Right atrium auricular region (tissue), 2 donors: Measurements from ENCODE around the gene SLC35G3. TPM values are rescaled to one million over a fixed set of nuclear protein-coding genes. Genes with fewer than 3 reads are reported as not detected.

Experiments
- DNase-seq: peaks from one replicate; pipeline ENCODE4 v3.0.0-alpha.2; 2019; ENCODE audit warnings: low spot score
- H3K27ac ChIP-seq, 2 donors: fragments of 200-600 bp; sonication (generic); 1 replicate in 1 of 2; 2 replicates in 1 of 2; pipeline ENCODE4 v1.5.1; 2016 to 2019
- H3K27me3 ChIP-seq, 2 donors: fragments of 200-600 bp; sonication (generic); one replicate each; pipeline versions ENCODE4 v1.5.1 to v1.6.0; 2017 to 2019
- H3K36me3 ChIP-seq: fragments of 200-600 bp; sonication (generic); one replicate; pipeline ENCODE4 v1.5.1; 2016
- H3K4me1 ChIP-seq, 2 donors: fragments of 200-600 bp; sonication (generic); one replicate each; pipeline versions ENCODE4 v1.5.1 to v1.6.0; 2017 to 2019
- H3K4me3 ChIP-seq, 2 donors: fragments of 200-600 bp; sonication (generic); 1 replicate in 1 of 2; 2 replicates in 1 of 2; pipeline ENCODE4 v1.5.1; 2017 to 2019; ENCODE audit warnings: mild to moderate bottlenecking in 1 of 2, moderate library complexity in 1 of 2
- H3K9me3 ChIP-seq, 2 donors: fragments of 200-600 bp; sonication (generic); one replicate each; pipeline ENCODE4 v1.5.1; 2019
- CTCF ChIP-seq, 2 donors: fragments of 200-600 bp; sonication (generic); IDR thresholded peaks; one replicate each; pipeline ENCODE4 v1.5.1; 2019; ENCODE audit warnings: antibody characterized with exemption in 2 of 2
- total RNA-seq, 2 donors: library from RNA; depleted of rRNA; stranded (reverse); fragments of >200 nt; gene quantifications; one replicate each; pipeline ENCODE4 v1.1.0, GENCODE V29; 2016

Gene SLC35G3
- total RNA-seq, 2 donors from 2014 or later, result not detected

DNA sequence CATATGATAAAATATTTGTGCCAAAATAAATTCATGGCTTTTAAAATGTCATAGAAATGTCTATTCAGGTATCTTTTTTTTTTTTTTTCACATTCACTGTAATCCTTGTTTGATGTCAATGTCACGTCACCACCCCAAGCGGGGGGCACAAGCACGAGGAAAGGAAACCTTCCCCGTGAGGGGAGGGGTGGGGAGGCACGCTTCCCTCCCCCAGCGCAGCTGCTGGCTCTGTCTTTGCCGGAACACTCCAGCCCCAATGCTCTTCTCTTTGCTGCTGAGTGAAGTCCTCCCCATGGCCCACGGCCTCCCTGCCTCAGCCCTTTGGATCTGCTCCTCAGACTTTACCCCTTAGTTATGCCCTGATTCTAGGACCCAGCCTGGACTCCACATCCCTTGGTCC is 1.5 kb downstream of the SLC35G3 start:
- no peaks in the 10 kb centered on the region for H3K4me1 ChIP-seq
- no peaks in the 10 kb centered on the region for H3K9me3 ChIP-seq
- H3K4me3 ChIP-seq, result no peak overlapping the region
- H3K36me3 ChIP-seq, result peaks cover 9% of the 10 kb centered on the region
- H3K27me3 ChIP-seq, result no peaks in the 10 kb centered on the region
- H3K27ac ChIP-seq, result no peak overlapping the region
- no peak for DNase-seq
- no peak for TF ChIP-seq CTCF (IDR thresholded peaks at IDR 0.05)

- Histone ChIP-seq H3K4me3 (no peak overlapping the region), H3K36me3 (peaks cover 15% of the 10 kb centered on the region), H3K4me1 (no peaks in the 10 kb centered on the region), H3K27me3 (no peaks in the 10 kb centered on the region), H3K9me3 (no peaks in the 10 kb centered on the region), H3K27ac (no peak overlapping the region)
- DNase-seq, result no peak
- no peak for TF ChIP-seq CTCF (IDR thresholded peaks at IDR 0.05)
Measured at GRCh38 chr17:35191001-35191695, 3.0 kb downstream of the SLC35G3 start.

- Histone ChIP-seq H3K4me1 (no peaks in the 10 kb centered on the region), H3K9me3 (no peaks in the 10 kb centered on the region), H3K27ac (no peak overlapping the region), H3K36me3 (peaks cover 15% of the 10 kb centered on the region), H3K27me3 (no peaks in the 10 kb centered on the region), H3K4me3 (no peak overlapping the region)
- no peak for DNase-seq
- TF ChIP-seq CTCF (IDR thresholded peaks at IDR 0.05), result no peak
Measured at GRCh38 chr17:35189291-35189690, 4.9 kb downstream of the SLC35G3 start.

DNA sequence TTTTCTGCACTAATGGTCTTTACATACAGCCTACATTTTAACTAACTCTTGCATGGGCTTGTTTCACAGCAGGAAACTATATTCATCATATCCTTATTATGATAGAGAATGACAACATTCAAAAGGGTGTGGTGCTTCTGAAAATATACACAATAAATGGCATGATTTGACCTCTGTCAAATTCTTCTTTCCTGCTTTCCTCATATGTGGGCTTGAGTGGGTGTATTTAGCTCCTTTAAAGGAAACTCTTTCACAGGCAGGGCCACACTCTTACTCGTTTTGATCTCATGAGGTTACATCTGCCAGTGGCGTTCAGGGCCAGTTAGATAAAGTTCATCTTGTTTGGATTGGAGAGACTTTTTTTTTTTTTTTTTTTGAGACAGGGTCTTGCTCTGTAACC is 6.1 kb downstream of the SLC35G3 start:
- DNase-seq, result no peak
- Histone ChIP-seq H3K36me3 (peaks cover 22% of the 10 kb centered on the region), H3K27ac (no peak overlapping the region), H3K27me3 (no peaks in the 10 kb centered on the region), H3K4me3 (no peak overlapping the region), H3K4me1 (no peaks in the 10 kb centered on the region), H3K9me3 (no peaks in the 10 kb centered on the region)
- TF ChIP-seq CTCF (IDR thresholded peaks at IDR 0.05), result no peak

DNA sequence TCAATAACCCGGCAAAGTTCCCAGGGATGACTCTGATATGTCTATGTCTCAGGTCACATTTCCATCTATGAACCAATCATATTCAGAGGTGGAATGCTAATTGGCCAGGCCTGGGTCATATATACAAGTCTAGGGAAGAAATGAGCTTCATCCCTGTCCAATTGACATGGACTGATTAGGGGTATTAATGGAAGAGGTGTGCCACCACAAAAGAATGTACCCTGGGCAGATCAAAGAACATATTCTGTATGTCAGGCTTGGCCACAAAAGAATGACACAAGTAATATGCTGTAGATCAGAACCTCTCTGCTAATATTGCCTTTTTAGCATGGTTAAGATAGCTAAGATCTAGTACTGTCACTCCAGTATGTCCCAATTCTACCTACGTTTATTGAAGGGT is 6.7 kb downstream of the SLC35G3 start:
- H3K4me1 ChIP-seq, result no peaks in the 10 kb centered on the region
- H3K27me3 ChIP-seq, result no peaks in the 10 kb centered on the region
- H3K27ac ChIP-seq, result no peak overlapping the region
- peaks cover 27% of the 10 kb centered on the region for H3K36me3 ChIP-seq
- no peak overlapping the region for H3K4me3 ChIP-seq
- H3K9me3 ChIP-seq, result no peaks in the 10 kb centered on the region
- TF ChIP-seq CTCF (IDR thresholded peaks at IDR 0.05), result no peak
- no peak for DNase-seq

GRCh38 chr17:35185849-35186248 is 8.3 kb downstream of the SLC35G3 start:
- Histone ChIP-seq H3K27me3 (no peaks in the 10 kb centered on the region), H3K27ac (no peak overlapping the region), H3K9me3 (no peaks in the 10 kb centered on the region), H3K4me3 (no peak overlapping the region), H3K4me1 (no peaks in the 10 kb centered on the region), H3K36me3 (peaks cover 33% of the 10 kb centered on the region)
- no peak for TF ChIP-seq CTCF (IDR thresholded peaks at IDR 0.05)
- DNase-seq, result no peak
